SH-SY5Y (cell line): ENCODE results near the gene ITPK1.

Source experiments
- GATA2 ChIP-seq: IDR thresholded peaks from 2 replicates; pipeline ENCODE4 v1.6.1; 2011; ENCODE audit warnings: mild to moderate bottlenecking, low read depth, low read length
- GATA3 ChIP-seq: IDR thresholded peaks from 2 replicates; pipeline ENCODE4 v1.6.1; 2011; ENCODE audit warnings: low read depth, mild to moderate bottlenecking, low read length, moderate library complexity

DNA sequence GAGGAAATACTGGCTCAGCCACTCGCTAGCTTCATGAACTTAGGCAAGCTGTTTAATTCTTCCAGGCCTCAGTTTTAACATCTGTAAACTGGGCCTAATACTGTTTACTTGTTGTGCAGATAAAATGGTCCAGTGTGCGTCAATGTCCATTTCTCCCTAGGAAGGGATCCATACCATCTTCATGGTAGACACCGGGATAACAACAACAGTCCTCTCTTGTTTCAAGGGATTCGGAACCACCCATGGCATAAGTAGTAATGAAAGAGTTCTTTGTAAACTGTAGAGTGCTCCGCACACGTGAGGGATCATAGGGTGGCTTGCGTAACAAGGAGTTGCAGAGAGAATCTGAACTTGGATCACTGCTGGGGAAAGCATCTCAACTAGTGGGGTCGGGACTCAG is 210.1 kb downstream of the ITPK1 start:
- TF ChIP-seq GATA2 (no peak), GATA3 (no peak)
